ENCODE results near the gene PRKCH. TPM values are rescaled to one million over a fixed set of nuclear protein-coding genes. Genes with fewer than 3 reads are reported as not detected.

The PRKCH gene
- polyA plus RNA-seq, 2 of the 4 experiments (the other 2 are of a cell fraction): 10.0 to 10.2 TPM

DNA sequence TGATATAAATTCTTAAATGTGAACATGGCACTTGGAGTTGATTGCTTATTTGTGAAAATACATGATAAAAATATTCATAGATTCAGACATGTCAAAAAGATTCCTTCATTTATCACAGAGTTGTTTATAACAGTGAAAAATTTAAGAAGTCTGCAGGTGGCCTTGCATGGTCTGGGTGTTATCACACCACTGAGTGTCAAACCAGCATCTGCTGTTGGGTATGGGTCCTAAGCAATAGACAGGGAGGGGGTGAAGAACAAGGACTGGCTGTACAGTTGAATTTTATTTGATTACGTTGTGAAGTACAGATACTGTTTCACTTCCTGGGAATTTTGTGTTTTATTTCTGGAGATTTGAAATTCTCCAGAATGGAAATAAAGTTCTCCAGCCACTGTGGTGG, 193.5 kb downstream of the PRKCH start:
- H3K4me2 ChIP-seq: no peak overlapping the region
- H3K4me1 ChIP-seq: peaks cover 73% of the 10 kb centered on the region
- ChIA-PET CTCF (interaction anchor here (1.0 kb wide), 1 partner anchor 9 kb away, joined by 3 read pairs; no protein-coding TSS in a partner anchor), POLR2A (no interaction called here)
- no peak for DNase-seq (ENCODE audit: low read depth in 1 of 2, low spot score in 1 of 2)
- peak overlapping the region; percentile 66 to 81; a peak in 4 of 6 replicates for H3K27ac ChIP-seq
- TF ChIP-seq, protein P1, sequence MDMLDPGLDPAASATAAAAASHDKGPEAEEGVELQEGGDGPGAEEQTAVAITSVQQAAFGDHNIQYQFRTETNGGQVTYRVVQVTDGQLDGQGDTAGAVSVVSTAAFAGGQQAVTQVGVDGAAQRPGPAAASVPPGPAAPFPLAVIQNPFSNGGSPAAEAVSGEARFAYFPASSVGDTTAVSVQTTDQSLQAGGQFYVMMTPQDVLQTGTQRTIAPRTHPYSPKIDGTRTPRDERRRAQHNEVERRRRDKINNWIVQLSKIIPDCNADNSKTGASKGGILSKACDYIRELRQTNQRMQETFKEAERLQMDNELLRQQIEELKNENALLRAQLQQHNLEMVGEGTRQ (IDR thresholded peaks at IDR 0.05): no peak
- TF ChIP-seq NPAS2 (CRISPR knock-in tag; IDR thresholded peaks at IDR 0.05; ENCODE audit: borderline replicate concordance): no peak
- TF ChIP-seq CEBPB (IDR thresholded peaks at IDR 0.05): no peak
- TF ChIP-seq FOSB (CRISPR knock-in tag; IDR thresholded peaks at IDR 0.05): no peak
- TF ChIP-seq PHF8 (IDR thresholded peaks at IDR 0.05; ENCODE audit: borderline replicate concordance, low read depth): no peak
- no peak for TF ChIP-seq GATA3 (IDR thresholded peaks at IDR 0.05; ENCODE audit: borderline replicate concordance)
- TF ChIP-seq, protein P2, sequence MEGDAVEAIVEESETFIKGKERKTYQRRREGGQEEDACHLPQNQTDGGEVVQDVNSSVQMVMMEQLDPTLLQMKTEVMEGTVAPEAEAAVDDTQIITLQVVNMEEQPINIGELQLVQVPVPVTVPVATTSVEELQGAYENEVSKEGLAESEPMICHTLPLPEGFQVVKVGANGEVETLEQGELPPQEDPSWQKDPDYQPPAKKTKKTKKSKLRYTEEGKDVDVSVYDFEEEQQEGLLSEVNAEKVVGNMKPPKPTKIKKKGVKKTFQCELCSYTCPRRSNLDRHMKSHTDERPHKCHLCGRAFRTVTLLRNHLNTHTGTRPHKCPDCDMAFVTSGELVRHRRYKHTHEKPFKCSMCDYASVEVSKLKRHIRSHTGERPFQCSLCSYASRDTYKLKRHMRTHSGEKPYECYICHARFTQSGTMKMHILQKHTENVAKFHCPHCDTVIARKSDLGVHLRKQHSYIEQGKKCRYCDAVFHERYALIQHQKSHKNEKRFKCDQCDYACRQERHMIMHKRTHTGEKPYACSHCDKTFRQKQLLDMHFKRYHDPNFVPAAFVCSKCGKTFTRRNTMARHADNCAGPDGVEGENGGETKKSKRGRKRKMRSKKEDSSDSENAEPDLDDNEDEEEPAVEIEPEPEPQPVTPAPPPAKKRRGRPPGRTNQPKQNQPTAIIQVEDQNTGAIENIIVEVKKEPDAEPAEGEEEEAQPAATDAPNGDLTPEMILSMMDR (IDR thresholded peaks at IDR 0.05): no peak
- no peak for TF ChIP-seq EHMT2 (IDR thresholded peaks at IDR 0.05; ENCODE audit: low read depth)
- TF ChIP-seq NFE2L2 (conservative IDR thresholded peaks at IDR 0.05; ENCODE audit: low read length): no peak
- no peak for TF ChIP-seq JUNB (IDR thresholded peaks at IDR 0.05)
- TF ChIP-seq CHD4 (IDR thresholded peaks at IDR 0.05; ENCODE audit: borderline replicate concordance): no peak
- TF ChIP-seq SMC3 (IDR thresholded peaks at IDR 0.05): no peak
- no peak for TF ChIP-seq KDM1A (IDR thresholded peaks at IDR 0.05; ENCODE audit: low read depth)
- FAIRE-seq: no peak
- ATAC-seq: no peak
- H3K9me3 ChIP-seq: no peaks in the 10 kb centered on the region
- WGBS (ENCODE audit: missing lambda C conversion rate): 82% methylated on average over 1 of the region's 1 CpG
- H3K4me3 ChIP-seq: no peak overlapping the region

DNA sequence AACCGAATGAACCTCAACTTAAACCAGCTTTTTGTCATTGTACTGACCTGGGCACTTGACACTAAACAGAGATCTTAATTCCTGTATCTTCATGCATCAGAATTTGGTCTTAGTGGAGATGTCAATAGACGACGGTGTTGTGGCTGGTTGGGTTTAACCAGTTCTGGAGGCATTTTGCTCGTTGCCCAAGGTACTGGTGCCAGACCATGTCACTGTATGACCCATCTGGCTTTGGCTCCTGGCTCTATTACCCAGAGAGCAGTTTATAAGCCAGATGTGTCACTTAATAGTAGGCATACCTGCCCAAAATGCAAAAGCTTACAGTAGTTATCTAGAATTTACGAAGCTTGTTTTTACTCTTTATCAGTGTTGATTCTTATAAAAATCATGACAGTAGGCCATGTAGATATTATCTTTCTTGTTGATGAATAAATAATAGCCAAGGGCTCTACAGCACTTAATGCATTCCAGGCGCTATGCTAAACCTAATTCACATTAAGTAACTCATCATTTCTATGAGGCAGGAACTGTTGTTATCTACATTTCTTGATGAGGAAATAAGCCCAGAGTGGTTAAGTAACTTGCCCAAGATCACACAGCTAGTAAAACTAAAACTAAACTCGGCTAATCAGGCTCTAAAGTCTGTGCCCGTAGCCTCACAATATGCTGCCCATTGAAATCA, 194.2 kb downstream of the PRKCH start:
- H3K4me2 ChIP-seq: no peak overlapping the region
- no peak for TF ChIP-seq KDM1A (IDR thresholded peaks at IDR 0.05; ENCODE audit: low read depth)
- no peak for TF ChIP-seq RCOR1 (IDR thresholded peaks at IDR 0.05; ENCODE audit: low read depth, low read length)
- WGBS (ENCODE audit: missing lambda C conversion rate): 84% methylated on average over 8 of the region's 8 CpGs
- ChIA-PET POLR2A (no interaction called here), CTCF (no interaction called here)
- no peaks in the 10 kb centered on the region for H3K9me3 ChIP-seq
- H3K27ac ChIP-seq: peak overlapping the region; percentile 22 to 81; a peak in 4 of 6 replicates
- peaks cover 78% of the 10 kb centered on the region for H3K4me1 ChIP-seq
- no peak overlapping the region for H3K4me3 ChIP-seq
- ATAC-seq: no peak
- DNase-seq (ENCODE audit: low read depth in 1 of 2, low spot score in 1 of 2): no peak
- FAIRE-seq: no peak

DNA sequence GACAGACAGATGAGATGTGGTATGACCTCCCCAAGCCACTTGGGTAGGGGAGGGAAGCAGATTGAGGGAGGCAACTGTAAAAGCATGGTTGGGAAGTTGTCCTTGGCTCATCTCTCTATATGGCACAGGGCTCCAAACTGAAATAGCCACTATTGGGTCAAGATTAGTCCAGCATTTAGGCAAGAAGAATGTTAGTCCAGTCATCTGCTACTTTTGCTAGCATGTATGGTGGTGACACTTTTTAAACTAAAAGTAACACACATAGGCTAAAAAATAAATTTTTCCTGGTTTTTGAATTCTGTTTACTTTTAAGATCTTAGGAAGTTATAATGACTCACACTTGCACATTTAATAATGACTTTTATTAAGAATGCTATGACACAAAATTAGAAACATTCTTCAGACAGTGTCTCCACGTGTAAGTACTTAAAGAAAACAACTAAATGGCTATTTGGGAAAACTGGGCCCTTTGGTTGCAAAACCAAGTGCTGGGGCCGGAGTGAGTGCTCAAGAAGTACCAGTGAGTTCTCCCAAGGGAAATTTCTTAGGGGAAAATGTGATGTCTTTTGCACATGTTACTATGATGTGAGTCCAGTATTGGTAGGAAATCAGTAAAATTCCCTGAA, 194.9 kb downstream of the PRKCH start:
- Histone ChIP-seq H3K27ac (peak overlapping the region; percentile 22 to 81; a peak in 3 of 6 replicates), H3K9me3 (no peaks in the 10 kb centered on the region), H3K4me3 (no peak overlapping the region), H3K4me2 (no peak overlapping the region), H3K4me1 (peaks cover 75% of the 10 kb centered on the region)
- DNase-seq (ENCODE audit: low read depth in 1 of 2, low spot score in 1 of 2) (no peak), ATAC-seq (no peak), FAIRE-seq (no peak)
- CTCF ChIA-PET: no interaction called here
- POLR2A ChIA-PET: no interaction called here
- WGBS (ENCODE audit: missing lambda C conversion rate): 50% methylated on average over 2 of the region's 2 CpGs
- TF ChIP-seq ZC3H11A (IDR thresholded peaks at IDR 0.05) (no peak), ESRRA (IDR thresholded peaks at IDR 0.05; ENCODE audit: borderline replicate concordance, low read length) (no peak), HOXB5 (CRISPR knock-in tag; IDR thresholded peaks at IDR 0.05) (no peak), FOXS1 (CRISPR knock-in tag; IDR thresholded peaks at IDR 0.05) (no peak), SREBF2 (IDR thresholded peaks at IDR 0.05) (no peak), RAD21 (conservative IDR thresholded peaks at IDR 0.05 in 1 of 2, IDR thresholded peaks at IDR 0.05 in 1 of 2) (no peak), MAZ (IDR thresholded peaks at IDR 0.05; ENCODE audit: borderline replicate concordance, low read depth, low read length) (no peak)
- TF ChIP-seq, protein P3, sequence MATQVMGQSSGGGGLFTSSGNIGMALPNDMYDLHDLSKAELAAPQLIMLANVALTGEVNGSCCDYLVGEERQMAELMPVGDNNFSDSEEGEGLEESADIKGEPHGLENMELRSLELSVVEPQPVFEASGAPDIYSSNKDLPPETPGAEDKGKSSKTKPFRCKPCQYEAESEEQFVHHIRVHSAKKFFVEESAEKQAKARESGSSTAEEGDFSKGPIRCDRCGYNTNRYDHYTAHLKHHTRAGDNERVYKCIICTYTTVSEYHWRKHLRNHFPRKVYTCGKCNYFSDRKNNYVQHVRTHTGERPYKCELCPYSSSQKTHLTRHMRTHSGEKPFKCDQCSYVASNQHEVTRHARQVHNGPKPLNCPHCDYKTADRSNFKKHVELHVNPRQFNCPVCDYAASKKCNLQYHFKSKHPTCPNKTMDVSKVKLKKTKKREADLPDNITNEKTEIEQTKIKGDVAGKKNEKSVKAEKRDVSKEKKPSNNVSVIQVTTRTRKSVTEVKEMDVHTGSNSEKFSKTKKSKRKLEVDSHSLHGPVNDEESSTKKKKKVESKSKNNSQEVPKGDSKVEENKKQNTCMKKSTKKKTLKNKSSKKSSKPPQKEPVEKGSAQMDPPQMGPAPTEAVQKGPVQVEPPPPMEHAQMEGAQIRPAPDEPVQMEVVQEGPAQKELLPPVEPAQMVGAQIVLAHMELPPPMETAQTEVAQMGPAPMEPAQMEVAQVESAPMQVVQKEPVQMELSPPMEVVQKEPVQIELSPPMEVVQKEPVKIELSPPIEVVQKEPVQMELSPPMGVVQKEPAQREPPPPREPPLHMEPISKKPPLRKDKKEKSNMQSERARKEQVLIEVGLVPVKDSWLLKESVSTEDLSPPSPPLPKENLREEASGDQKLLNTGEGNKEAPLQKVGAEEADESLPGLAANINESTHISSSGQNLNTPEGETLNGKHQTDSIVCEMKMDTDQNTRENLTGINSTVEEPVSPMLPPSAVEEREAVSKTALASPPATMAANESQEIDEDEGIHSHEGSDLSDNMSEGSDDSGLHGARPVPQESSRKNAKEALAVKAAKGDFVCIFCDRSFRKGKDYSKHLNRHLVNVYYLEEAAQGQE (IDR thresholded peaks at IDR 0.05): no peak
- TF ChIP-seq, protein P4, sequence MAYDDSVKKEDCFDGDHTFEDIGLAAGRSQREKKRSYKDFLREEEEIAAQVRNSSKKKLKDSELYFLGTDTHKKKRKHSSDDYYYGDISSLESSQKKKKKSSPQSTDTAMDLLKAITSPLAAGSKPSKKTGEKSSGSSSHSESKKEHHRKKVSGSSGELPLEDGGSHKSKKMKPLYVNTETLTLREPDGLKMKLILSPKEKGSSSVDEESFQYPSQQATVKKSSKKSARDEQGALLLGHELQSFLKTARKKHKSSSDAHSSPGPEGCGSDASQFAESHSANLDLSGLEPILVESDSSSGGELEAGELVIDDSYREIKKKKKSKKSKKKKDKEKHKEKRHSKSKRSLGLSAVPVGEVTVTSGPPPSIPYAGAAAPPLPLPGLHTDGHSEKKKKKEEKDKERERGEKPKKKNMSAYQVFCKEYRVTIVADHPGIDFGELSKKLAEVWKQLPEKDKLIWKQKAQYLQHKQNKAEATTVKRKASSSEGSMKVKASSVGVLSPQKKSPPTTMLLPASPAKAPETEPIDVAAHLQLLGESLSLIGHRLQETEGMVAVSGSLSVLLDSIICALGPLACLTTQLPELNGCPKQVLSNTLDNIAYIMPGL (CRISPR knock-in tag; IDR thresholded peaks at IDR 0.05; ENCODE audit: borderline replicate concordance): no peak
- TF ChIP-seq, protein P5, sequence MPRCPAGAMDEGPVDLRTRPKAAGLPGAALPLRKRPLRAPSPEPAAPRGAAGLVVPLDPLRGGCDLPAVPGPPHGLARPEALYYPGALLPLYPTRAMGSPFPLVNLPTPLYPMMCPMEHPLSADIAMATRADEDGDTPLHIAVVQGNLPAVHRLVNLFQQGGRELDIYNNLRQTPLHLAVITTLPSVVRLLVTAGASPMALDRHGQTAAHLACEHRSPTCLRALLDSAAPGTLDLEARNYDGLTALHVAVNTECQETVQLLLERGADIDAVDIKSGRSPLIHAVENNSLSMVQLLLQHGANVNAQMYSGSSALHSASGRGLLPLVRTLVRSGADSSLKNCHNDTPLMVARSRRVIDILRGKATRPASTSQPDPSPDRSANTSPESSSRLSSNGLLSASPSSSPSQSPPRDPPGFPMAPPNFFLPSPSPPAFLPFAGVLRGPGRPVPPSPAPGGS (IDR thresholded peaks at IDR 0.05): no peak

All from A549 (cell line).